Measurements from ENCODE around the gene SIN3B.
"Not testable (repeated sequence)": the region's sequence is repeated elsewhere in the genome, so short reads cannot be mapped to it uniquely, and the experiment has no call there.

SIN3B gene

GRCh38 chr19:16862826-16863415 is 33.7 kb downstream of the SIN3B start:
- DNase-seq (ENCODE audit: extremely low spot score, insufficient read length, low read depth): no peak

GRCh38 chr19:16867211-16867610 is 38.0 kb downstream of the SIN3B start:
- DNase-seq (ENCODE audit: extremely low spot score, insufficient read length, low read depth): no peak
- FAIRE-seq: no peak

More at GRCh38 chr19:16862826-16863415, 33.7 kb downstream of the SIN3B start:
- FAIRE-seq: no peak

- no peak for FAIRE-seq
- DNase-seq (ENCODE audit: extremely low spot score, insufficient read length, low read depth): no peak
These were observed 39.4 kb downstream of the SIN3B start for GRCh38 chr19:16868423-16869130.

- no peak for DNase-seq (ENCODE audit: extremely low spot score, insufficient read length, low read depth)
- no peak for FAIRE-seq
These were observed 40.3 kb downstream of the SIN3B start for GRCh38 chr19:16869331-16869972.

- FAIRE-seq: no peak
- DNase-seq (ENCODE audit: extremely low spot score, insufficient read length, low read depth): no peak
These were observed 42.7 kb downstream of the SIN3B start for GRCh38 chr19:16871871-16872270.

GRCh38 chr19:16872728-16873127 is 43.5 kb downstream of the SIN3B start:
- no peak for DNase-seq (ENCODE audit: extremely low spot score, insufficient read length, low read depth)
- no peak for FAIRE-seq

- FAIRE-seq (no peak), DNase-seq (ENCODE audit: extremely low spot score, insufficient read length, low read depth) (no peak)
These were observed 44.4 kb downstream of the SIN3B start for GRCh38 chr19:16873594-16873993.

- DNase-seq (ENCODE audit: extremely low spot score, insufficient read length, low read depth) (no peak), FAIRE-seq (peak; percentile 74)
These were observed 45.2 kb downstream of the SIN3B start for GRCh38 chr19:16874250-16874977.

GRCh38 chr19:16874978-16875299 is 45.7 kb downstream of the SIN3B start:
- DNase-seq (ENCODE audit: extremely low spot score, insufficient read length, low read depth); FAIRE-seq: not testable (repeated sequence)

- DNase-seq (ENCODE audit: extremely low spot score, insufficient read length, low read depth): no peak
- FAIRE-seq: peak; percentile 12
These were observed 46.7 kb downstream of the SIN3B start for GRCh38 chr19:16875584-16876555.

- FAIRE-seq (peak; percentile 5), DNase-seq (ENCODE audit: extremely low spot score, insufficient read length, low read depth) (no peak)
These were observed 47.7 kb downstream of the SIN3B start for GRCh38 chr19:16876904-16877361.

GRCh38 chr19:16877581-16877980 is 48.4 kb downstream of the SIN3B start:
- FAIRE-seq (no peak), DNase-seq (ENCODE audit: extremely low spot score, insufficient read length, low read depth) (no peak)

- FAIRE-seq: no peak
- no peak for DNase-seq (ENCODE audit: extremely low spot score, insufficient read length, low read depth)
These were observed 49.2 kb downstream of the SIN3B start for GRCh38 chr19:16878181-16878965.

- no peak for FAIRE-seq
- no peak for DNase-seq (ENCODE audit: extremely low spot score, insufficient read length, low read depth)
These were observed 51.8 kb downstream of the SIN3B start for GRCh38 chr19:16880884-16881554.

- no peak for DNase-seq (ENCODE audit: extremely low spot score, insufficient read length, low read depth)
- FAIRE-seq: no peak
These were observed 52.9 kb downstream of the SIN3B start for GRCh38 chr19:16882146-16882545.

- peak; percentile 62 for FAIRE-seq
These were observed 54.3 kb downstream of the SIN3B start for GRCh38 chr19:16883522-16883921.

GRCh38 chr19:16885166-16885565 is 56.0 kb downstream of the SIN3B start:
- no peak for FAIRE-seq
- DNase-seq (ENCODE audit: extremely low spot score, insufficient read length, low read depth): no peak

More at GRCh38 chr19:16883522-16883921, 54.3 kb downstream of the SIN3B start:
- no peak for DNase-seq (ENCODE audit: extremely low spot score, insufficient read length, low read depth)

GRCh38 chr19:16886305-16886880 is 57.2 kb downstream of the SIN3B start:
- DNase-seq (ENCODE audit: extremely low spot score, insufficient read length, low read depth) (no peak), FAIRE-seq (no peak)

All from GM18507 (cell line).